HL-60 (cell line): ENCODE results near the gene TMEM108.

Source experiments
- GABPA ChIP-seq: IDR thresholded peaks from 2 replicates; pipeline ENCODE4 v1.6.1; 2012; ENCODE audit warnings: low read depth
- POLR2AphosphoS5 ChIP-seq: IDR thresholded peaks from 2 replicates; pipeline ENCODE4 v1.6.1; 2012; ENCODE audit warnings: low read depth
- TF ChIP-seq, protein P1 (sequence below): IDR thresholded peaks from one replicate; pipeline ENCODE4 v1.5.1; 2011; ENCODE audit warnings: low read length, control low read depth, inconsistent platforms; ENCODE audit not compliant: insufficient read depth
- TF ChIP-seq, protein P2 (sequence below): IDR thresholded peaks from 2 replicates; pipeline ENCODE4 v1.6.1; 2012; ENCODE audit warnings: low read depth; ENCODE audit not compliant: insufficient replicate concordance

DNA sequence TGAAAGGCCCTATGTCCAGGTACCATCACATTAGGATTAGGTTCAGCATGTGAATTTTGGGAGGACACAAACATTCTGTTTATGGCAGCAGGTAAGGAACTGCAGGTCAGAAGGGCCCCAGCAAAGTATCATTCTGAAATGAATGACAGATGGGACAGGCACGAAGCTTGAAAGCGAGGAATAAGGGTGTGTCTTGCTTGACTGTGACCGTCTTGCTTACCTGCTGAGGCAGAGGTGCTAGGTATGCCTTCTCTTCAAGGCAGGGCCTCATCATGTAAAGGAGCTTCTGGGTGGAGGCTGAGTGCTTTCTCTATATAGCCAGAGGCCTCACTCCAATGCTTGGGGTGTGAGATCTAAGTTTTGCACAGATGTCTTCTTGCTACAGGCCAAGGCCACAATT is 41.4 kb downstream of the TMEM108 start:
- TF ChIP-seq GABPA (no peak), POLR2AphosphoS5 (no peak)
- TF ChIP-seq, protein P1, sequence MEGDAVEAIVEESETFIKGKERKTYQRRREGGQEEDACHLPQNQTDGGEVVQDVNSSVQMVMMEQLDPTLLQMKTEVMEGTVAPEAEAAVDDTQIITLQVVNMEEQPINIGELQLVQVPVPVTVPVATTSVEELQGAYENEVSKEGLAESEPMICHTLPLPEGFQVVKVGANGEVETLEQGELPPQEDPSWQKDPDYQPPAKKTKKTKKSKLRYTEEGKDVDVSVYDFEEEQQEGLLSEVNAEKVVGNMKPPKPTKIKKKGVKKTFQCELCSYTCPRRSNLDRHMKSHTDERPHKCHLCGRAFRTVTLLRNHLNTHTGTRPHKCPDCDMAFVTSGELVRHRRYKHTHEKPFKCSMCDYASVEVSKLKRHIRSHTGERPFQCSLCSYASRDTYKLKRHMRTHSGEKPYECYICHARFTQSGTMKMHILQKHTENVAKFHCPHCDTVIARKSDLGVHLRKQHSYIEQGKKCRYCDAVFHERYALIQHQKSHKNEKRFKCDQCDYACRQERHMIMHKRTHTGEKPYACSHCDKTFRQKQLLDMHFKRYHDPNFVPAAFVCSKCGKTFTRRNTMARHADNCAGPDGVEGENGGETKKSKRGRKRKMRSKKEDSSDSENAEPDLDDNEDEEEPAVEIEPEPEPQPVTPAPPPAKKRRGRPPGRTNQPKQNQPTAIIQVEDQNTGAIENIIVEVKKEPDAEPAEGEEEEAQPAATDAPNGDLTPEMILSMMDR = no peak
- TF ChIP-seq, protein P2, sequence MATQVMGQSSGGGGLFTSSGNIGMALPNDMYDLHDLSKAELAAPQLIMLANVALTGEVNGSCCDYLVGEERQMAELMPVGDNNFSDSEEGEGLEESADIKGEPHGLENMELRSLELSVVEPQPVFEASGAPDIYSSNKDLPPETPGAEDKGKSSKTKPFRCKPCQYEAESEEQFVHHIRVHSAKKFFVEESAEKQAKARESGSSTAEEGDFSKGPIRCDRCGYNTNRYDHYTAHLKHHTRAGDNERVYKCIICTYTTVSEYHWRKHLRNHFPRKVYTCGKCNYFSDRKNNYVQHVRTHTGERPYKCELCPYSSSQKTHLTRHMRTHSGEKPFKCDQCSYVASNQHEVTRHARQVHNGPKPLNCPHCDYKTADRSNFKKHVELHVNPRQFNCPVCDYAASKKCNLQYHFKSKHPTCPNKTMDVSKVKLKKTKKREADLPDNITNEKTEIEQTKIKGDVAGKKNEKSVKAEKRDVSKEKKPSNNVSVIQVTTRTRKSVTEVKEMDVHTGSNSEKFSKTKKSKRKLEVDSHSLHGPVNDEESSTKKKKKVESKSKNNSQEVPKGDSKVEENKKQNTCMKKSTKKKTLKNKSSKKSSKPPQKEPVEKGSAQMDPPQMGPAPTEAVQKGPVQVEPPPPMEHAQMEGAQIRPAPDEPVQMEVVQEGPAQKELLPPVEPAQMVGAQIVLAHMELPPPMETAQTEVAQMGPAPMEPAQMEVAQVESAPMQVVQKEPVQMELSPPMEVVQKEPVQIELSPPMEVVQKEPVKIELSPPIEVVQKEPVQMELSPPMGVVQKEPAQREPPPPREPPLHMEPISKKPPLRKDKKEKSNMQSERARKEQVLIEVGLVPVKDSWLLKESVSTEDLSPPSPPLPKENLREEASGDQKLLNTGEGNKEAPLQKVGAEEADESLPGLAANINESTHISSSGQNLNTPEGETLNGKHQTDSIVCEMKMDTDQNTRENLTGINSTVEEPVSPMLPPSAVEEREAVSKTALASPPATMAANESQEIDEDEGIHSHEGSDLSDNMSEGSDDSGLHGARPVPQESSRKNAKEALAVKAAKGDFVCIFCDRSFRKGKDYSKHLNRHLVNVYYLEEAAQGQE = no peak
